ENCODE data around the gene YEATS2.

Gene YEATS2

DNA sequence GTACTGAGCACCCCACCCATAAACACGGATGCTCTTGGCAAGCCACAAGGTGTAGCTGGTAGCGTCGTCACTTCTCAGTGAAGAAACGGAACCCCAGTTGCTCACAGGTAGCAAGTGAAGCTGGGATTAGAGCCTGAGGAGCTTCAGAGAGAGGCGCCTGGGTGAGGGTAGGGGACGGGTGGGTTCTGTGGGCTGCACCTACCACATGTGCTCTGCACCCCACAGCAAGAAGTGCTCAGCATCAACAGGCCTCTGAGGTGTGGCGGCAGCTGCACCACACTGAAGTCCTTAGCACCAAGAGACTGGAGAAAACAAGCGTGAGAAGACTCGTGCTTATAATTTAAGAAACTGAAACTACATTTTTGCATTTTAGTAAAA lies 118.0 kb downstream of the YEATS2 start:
- DNase-seq, result no peak

DNA sequence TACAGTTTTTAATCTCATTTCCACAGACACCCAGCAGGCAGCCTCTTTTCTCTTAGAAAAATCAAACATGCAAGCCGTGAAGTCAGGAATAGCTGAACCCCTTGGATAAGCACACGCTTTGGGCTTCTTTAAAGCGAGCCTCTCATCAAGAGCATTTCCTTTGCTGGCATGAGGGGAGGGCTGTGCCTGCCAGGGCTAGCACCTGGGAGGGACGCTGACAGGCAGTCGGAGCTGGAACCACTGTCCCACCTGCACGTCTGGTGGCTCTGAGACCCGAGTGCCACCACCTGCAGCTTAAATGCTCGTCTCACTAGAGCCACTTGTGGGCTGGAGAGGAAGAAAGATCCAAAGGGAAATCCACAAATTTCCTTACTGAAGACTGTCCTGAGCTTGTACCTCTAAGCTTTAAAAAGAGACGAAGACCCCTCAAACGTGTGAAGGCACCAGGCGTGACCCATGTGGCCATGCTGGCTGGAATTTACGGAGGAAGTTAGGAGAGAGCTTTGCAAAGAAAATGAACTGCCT lies 118.4 kb downstream of the YEATS2 start:
- no peak for DNase-seq

DNA sequence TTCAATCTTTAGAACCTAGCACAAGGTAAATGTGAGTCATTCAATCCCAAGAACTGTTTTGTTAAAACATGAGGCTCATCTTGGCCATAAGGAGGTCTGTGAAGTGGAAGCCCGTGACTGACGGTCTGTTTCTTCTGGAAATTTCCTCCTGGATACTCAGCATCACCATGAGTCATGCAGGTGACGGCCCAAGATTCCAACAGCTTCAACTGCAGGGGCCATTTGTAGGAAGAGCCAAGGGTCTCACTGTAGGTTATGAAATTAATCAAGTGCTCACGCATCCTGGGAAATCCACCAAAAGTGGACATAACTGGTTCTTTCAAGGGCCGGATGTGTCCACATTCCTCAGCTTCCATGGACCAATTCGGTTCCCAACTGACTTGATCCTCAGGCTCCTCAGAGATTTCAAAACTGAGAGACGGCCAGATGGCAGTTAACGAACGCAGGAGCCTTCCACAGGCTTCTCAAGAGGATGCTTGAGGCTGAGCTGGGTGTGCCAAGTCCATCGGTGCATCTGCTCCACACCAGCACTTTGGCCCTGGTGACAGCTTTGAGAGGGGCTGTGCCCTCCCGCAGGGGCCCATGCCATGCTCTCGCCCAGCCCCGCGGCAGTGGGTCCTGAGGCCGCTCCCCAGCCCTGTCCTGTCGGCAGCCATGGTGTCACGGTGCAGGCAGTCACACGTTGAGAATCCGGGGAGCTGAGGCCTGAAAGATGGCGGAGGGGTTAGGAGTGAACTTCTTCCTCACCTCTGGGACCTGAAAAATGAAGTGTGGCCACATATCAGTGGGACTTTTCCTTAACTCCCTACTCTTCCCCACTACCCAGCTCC lies 119.3 kb downstream of the YEATS2 start:
- DNase-seq, result peak; percentile 96

DNA sequence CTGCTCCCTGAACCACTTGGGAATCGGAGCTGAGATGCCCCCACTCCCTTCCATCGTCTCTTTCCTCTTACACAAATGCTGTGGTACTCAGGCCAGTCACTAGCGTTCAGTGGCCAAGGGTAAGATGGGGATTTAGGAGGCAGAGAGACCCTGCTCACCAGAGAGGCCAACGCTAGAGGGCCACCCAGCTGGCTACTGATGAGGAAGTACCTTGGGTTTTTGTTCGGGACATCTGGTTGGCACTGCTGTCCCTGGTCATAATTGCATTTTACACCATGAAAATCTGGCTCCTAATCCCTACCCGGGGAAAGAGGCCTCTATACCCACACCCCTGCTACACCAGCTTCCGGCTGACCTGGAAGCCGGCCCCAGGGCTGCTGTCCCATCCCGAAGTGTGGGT lies 120.0 kb downstream of the YEATS2 start:
- DNase-seq, result peak; percentile 93

DNA sequence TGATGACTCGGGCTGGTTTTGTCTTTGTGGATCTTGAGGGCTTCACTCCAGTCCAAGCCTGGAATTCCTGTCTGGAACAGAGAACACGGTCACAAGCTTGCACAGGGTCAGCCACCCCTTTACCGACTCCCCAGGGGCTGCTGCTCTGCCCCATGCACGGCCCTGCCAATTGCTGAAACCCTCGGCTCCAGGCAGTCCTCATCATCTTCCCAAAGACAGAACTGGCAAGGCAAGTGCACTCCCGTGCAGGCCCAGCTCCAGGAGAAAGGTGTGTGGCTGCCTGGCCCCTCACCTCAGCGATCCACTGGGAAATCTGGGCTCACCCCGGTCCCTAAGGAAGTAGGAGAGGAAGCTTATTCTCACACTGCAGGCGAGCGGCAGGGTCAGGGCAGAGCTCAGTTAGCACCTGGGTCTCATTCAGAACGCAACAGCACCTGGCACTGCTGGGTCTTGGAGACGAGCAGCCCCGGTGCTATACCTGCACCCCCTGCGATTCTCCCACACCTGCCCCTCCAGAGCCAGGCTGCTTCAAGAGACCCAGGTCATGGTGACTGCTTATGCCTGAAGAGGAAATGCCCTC lies 120.5 kb downstream of the YEATS2 start:
- no peak for DNase-seq

DNA sequence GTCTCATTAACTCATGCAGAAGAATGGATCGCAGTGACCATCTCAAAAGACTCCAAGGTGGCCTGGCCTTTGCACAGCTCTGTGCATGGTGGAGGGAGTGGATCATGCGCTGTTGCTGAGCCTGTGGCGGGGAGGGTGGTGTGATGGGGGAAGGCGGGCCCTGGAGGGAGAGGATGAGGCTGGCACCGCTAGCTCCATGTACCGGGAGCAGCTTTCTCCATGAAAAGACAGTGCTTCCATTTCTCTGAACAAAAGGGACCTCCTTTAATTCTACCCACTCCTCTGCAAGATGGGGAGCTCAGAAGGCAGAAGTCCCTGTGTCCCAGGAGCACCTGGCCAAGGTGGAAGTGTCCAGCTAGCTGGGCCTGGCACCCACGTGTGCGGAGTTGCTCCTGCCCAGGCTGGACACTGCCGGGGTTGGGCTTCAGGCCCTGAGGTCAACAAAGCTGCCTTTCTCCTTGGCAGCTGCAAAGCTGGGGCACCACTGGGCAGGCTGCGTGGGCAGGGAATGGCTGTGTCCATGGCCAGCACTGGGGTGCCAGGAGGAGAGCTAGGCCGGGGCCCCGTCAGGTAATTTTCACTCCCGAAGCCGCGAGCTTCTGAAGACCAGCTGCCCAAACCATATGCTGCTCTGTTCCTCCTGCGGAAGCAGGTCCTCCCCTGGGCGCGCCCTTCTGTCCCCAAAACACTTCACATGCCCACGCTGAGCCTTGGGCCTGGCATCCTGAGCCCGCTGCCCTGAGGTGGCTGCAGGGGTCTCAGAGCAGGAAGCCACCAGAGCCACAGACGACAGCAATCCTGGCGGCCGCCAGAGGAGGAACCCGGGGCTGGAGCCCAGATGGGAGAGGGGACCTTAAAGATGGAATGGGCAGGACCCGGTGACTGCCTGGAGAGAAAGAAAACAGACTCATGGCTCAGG lies 121.4 kb downstream of the YEATS2 start:
- peak; percentile 68 for DNase-seq

DNA sequence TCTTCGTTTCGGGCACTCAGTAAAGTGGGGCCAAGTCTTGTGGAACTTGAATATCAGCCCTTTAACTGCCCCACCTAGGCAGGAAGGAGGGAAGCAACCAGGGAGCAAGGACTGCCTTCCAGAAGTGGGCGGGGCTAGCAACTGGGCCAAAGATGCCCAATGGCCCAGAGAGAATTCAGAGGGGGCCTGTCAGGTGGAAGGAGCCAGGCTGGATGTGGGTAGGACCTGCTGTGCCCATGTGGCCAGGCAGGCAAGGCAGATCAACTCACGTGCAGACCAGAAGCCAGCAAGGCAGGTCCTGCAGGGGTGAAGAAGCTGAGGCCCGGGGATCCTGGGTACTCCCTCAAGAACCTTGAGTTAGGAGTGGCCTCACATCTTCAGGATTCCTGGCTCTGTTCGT lies 122.2 kb downstream of the YEATS2 start:
- no peak for DNase-seq

DNA sequence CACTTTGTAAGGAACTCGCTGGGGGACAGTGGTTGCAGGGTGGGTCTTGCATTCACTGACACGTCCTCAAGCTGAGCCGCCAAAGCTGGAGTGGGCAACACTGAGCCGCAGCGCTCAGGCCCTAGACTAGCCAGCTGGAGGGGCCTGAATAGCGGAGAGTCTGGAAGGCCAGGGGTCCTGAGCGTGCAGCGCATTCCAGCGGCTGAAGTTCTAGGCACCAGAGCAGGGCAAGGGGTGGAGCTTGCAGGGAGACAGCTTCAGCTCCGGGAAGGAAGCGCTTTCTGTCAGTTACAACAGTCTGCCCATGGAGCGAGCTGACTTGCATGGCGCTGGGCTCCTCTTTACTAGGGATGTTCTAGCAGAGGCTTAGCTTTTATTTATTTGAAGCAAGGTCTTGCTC lies 125.0 kb downstream of the YEATS2 start:
- DNase-seq, result no peak

DNA sequence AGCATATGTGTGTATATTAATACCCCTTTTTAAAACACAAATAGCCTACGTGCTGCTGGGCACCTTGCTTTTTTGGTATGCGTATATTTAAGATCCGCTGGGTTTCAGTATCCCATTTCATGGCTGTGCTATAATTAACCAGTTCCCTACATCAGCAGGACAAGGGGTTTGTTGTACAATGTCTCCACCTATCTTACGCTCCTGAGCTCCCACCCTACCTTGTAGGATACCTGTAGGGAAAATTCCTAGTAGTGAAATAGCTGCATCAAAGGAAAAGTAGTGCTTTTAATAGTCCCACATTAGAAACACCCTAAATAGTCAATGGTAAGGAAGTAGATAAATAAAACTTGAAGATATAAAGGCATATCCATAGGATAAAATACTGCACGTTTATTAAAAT lies 126.4 kb downstream of the YEATS2 start:
- peak; percentile 20 for DNase-seq

DNA sequence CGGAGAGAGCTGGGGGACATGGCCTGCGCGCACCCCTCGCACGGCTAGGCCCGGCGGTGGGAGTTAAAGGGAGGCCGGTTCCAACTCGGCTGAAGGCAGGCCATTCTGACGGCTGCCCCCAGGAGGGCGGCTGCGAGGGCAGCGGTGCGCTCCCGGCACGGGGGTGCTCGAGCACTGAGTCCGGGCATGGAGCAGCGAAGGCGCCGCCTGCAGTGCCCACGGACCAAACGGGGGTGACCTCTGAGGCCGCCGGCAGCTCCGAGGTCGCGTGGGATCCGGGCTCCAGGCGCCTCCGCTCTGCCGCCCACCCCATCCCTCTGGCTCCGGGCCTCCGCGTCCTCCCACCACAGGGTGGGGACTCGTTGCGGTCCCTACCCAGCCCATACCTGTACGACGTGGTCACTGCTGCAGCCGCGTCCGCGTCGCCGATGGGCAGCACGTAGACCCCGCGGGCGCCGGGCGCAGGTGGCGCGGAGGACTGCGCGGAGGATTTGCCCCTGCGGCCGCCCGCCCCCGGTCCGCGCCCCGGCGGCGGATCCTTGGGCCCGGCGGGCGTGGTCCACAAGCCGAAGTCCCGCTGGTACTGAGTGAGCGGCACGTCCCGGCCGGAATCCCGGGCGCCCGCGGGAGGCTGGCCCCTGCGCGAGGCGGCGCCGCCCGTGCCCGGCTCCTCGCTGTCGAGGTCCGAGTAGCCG lies 127.3 kb downstream of the YEATS2 start:
- no peak for DNase-seq

DNA sequence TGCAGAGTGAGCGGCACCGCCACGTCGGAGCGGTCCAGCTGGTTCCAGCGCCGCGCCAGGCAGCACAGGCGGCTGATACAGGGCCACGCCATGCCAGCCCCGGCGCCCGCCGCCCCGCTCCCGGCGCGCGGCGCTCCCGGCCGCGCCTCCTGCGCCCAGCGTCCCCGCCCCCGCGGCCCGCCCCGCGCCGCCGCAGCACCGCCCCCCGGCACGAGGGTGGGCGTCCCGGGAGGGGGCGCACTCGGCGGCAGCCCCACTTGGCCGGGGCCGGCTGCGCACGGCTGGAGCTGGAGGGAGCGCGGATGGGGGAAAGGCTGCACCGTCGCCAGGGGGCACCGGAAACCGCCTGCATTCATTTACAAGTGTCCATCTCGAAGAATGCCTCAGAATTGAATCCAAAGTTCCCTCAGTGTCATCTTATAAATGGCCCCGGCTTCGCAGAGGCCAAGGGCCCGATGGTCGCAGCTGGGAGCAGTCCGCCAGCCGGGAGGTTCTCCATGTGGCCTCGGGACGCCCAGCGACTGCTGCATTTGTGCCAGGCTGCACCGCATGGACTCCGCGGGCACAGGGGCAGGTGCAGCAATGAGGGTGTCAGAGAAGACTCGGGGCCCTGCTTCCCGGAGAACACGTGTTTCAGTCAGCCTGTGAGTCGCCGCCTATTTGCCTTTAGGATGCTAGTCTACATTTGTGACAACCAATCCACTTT lies 128.0 kb downstream of the YEATS2 start, which contains the start of gene MAP6D1:
MAP6D1 (minus strand) TSS at position 122 of the 706 bp plus-strand sequence; CDS start at position 92, 30 bp downstream.
- peak; percentile 18 for DNase-seq

DNA sequence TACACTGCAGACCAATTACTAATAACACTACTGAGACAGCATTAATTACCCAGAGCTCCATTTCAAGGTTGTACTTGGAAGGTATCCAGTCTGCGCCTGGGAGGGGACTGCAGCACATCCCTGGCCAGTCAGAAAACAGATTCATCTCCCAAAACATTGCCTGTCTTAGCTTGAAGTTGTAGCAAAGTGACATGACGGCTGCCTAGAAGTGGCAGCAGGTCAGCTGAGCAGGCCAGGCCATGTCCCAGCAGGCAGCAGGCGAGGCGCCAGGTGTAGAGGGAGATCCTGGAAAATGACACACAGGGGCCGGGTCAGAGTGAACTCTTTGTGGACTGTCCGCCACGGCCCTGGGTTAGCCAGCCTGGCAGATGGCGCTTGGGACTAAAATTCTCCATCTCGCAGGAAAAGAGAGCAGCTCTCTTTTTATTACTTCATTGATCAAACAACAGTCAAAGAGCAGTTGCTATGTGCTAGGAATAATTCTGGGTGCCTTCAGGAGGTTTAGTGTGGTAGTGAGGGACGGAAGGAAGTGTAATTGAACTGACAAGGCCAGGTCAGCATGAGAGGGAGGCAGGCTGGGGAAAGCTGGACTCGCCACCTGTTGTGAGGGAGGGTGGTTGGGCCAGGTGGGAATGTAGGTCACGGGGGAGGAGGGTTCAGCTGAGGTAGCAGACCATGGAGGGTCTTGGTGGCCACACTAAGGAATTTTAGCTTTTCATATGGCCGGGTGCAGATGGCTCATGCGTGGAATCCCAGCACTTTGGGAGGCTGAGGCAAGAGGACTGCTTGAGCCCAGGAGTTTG lies 129.1 kb downstream of the YEATS2 start:
- DNase-seq, result no peak

DNA sequence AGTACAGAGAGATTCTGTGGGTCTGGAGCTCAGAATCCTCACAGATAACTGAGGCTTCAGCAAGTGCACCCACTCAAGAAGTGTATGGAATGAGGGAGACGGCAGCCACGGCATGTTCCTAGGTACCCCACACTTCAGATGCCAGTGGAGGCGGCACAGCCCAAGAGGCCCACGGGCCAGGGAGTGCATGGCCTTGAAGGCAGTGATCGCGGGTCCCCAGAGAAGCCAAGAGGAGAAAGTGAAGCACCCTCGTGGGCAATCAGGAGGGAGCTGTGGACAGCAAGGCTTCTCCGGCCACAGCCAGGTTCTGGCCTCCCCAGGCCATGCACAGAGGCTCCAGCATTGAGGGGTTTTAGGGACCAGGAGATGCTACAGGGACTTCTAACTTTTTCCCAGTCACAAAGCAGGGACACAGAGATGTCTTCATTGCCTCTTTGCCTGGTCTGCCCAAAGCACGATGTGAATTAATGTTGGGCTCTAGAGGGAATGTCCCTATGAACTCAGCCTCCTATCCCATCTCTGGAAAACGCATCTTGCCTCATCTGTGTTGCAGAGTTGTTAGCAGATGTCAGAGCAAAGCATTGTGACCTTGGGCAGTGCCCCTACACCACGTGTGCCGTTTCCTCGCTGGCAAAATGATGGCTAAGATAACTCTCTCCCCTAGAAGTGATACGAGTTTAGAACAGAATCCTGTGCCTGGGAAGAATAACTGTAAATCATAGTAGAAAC lies 130.4 kb downstream of the YEATS2 start:
- DNase-seq, result no peak

DNA sequence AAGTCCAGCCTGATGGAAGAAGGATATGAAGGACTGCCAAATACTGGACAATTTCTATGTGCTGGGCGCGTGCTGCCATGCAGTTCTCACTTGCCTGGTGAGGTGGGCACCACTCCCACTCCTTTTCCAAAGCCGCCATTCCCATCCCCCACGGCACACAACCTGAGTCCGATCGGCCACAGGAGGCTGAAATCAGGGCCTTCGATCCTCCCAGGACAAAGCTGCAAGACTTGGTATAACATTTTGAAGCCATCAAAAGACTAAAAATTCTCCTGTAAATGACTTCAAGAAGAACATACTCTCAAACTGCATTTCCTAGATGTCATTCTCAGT lies 130.9 kb downstream of the YEATS2 start:
- DNase-seq, result no peak

DNA sequence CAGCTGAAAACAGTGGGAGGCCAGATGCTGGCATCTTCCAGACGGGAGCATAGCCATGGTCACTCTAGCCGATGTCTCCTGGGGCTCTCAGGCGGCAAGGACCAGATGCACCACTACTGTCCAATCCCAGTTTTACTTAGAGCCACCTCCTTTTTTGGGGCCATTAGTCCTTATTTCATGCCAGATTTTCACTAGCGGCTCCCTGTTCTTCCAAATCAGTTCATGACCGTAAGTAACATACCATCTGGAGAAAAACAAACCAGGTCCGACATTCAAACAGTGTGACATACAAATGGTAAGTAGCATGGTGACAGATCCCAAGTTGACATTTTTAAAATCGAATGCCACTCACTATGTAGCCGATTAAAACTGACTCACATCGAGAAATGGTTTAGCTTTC lies 131.9 kb downstream of the YEATS2 start:
- no peak for DNase-seq

DNA sequence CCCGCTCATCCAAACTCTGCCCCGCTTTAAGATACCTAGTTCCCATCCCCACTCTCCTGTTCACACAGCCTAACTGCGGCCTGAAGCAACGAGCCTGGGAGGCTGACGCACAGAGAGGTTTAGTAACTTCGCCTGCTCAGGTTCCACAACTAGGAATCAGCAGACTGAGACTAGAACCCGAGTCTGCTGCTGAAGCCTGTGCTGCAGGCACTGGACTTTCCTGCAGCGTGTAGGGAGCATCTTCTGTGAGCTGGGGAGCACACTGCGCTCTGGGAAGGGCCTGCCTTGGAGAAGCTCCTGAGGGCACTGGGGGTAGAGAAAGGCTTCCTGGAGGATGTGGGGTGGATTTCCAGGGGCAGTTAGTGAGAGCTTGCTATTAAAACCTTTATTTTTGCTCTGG lies 132.6 kb downstream of the YEATS2 start:
- DNase-seq, result no peak

DNA sequence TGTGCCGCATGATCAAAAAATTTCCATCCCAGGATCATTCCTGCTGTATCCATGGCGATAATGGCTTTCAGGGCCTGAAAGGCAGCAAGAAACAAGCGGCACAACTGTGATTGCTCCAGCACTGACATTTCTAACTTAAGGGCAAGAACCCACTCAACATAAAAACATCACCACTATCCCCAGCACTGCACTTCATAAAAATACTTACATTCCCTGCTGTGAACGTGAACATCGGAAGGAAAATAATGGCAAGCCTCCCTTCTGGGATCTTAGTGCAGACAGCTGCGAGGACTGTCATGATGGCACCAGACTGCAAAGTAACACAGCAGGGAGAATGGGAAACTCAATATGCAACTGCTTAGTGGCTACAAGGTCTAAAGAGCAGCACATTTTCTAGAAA lies 135.9 kb downstream of the YEATS2 start:
- no peak for DNase-seq

DNA sequence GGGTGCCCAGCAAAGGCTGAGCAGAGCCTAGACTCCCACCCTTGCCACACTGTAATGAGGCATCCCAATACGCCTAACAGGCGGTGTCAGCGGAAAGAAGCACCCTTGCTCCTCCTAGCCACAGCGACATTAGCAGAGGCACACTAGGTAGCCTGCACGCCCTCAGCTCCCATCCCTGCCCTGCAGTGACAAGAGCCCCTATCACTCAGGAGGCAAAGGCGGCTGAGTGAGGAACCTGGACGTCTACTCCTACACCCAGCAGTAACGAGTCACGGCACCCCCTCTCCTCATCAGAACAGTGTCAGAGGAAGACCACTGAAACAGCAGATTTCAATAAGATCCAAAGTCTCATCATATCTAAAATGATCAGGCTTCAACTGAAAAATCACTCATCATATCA lies 139.8 kb downstream of the YEATS2 start:
- no peak for DNase-seq

DNA sequence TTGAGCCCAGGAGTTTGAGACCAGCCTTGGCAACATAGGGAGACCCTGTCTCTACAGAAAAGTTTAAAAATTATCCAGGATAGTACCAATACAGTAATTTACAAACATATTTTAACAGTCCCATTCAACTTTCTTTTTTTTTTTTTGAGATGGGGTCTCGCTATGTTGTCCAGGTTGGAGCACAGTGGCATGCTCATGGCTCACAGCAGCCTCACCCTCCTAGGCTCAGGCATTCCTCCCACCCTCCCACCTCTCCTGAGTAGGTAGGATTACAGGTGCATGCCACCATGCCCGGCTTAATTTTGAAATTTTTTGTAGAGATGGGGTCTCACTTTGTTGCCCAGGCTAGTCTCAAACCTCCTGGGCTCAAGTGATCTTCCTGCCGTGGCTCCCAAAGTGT lies 140.3 kb downstream of the YEATS2 start:
- DNase-seq, result no peak

DNA sequence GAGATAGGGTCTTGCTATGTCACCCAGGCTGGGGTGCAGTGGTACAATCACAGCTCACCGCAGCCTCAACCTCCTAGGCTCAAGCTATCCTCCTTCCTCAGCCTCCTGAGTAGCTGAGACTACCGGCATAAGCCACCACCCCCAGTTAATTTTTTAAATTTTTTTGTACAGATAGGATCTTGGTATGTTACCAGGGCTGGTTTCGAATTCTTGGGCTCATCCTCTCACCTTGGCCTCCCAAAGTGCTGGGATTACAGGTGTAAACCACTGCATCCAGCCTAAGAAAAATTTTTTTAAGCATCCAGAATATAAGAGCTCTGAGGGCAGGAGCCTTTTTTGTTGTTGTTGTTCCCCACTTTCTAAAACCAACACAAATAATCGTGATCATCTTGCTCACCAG lies 142.2 kb downstream of the YEATS2 start:
- no peak for DNase-seq

DNA sequence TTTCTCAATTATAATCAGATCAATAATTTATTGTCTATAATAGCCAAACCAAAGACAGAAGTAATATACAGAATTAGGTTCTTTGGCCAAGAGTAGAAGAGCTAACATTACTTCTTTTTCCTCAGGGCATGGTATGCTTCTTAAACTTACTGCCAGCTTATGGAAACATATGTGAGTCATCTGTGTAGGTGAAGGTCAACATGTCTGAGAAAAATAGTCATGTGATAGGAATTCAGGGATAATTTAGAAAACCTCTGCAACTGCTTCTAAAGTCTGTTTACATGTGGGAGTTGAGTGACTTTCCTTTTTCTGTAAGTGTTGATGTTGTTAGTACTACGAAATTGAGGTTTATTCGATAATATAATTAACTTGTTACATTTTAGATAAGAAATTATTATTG lies 147.0 kb downstream of the YEATS2 start:
- no peak for DNase-seq

Measured in NCI-H524 treated with DMSO at 0.1 percent for 48 hours (cell line).